ENCODE data around the gene ZBED2. TPM values are rescaled to one million over a fixed set of nuclear protein-coding genes. Genes with fewer than 3 reads are reported as not detected.

The ZBED2 gene
- total RNA-seq, 1 donor from 2014 or later, result not detected

GRCh38 chr3:111610189-111610588, 15.0 kb upstream of the ZBED2 start:
- peaks cover 3% of the 10 kb centered on the region for H3K27me3 Mint-ChIP-seq (ENCODE audit: unreplicated experiment)
- TF ChIP-seq, protein P1, sequence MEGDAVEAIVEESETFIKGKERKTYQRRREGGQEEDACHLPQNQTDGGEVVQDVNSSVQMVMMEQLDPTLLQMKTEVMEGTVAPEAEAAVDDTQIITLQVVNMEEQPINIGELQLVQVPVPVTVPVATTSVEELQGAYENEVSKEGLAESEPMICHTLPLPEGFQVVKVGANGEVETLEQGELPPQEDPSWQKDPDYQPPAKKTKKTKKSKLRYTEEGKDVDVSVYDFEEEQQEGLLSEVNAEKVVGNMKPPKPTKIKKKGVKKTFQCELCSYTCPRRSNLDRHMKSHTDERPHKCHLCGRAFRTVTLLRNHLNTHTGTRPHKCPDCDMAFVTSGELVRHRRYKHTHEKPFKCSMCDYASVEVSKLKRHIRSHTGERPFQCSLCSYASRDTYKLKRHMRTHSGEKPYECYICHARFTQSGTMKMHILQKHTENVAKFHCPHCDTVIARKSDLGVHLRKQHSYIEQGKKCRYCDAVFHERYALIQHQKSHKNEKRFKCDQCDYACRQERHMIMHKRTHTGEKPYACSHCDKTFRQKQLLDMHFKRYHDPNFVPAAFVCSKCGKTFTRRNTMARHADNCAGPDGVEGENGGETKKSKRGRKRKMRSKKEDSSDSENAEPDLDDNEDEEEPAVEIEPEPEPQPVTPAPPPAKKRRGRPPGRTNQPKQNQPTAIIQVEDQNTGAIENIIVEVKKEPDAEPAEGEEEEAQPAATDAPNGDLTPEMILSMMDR (IDR thresholded peaks at IDR 0.05; ENCODE audit: partially characterized antibody, unreplicated experiment), result no peak
- no peak overlapping the region for H3K27ac Mint-ChIP-seq (ENCODE audit: unreplicated experiment)
- no peak for DNase-seq
- H3K4me3 Mint-ChIP-seq (ENCODE audit: unreplicated experiment), result no peak overlapping the region
- H3K9me3 Mint-ChIP-seq (ENCODE audit: unreplicated experiment), result peaks cover 2% of the 10 kb centered on the region
- H3K36me3 Mint-ChIP-seq (ENCODE audit: unreplicated experiment), result no peaks in the 10 kb centered on the region
- H3K4me1 Mint-ChIP-seq (ENCODE audit: low read depth, unreplicated experiment), result no peaks in the 10 kb centered on the region

DNA sequence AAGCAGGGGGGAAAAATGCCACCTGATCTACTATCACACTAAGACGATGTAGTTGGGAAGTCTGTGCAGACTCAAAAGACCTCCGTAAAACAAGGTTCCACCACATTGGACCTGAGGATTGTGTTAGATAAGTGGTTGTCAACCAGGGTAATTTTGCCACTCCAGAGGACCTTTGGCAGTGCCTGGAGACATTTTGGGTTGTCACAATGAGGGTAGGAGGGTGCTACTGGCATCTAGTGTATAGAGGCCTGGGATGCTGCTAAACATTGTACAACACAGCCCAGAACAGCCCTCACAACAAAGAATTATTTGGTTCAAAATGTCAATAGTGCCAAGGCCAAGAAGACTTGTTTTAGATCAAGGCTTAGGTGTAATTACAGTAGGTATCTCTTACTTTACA, 14.6 kb upstream of the ZBED2 start:
- Mint-ChIP-seq H3K4me3 (ENCODE audit: unreplicated experiment) (no peak overlapping the region), H3K9me3 (ENCODE audit: unreplicated experiment) (peaks cover 2% of the 10 kb centered on the region), H3K27me3 (ENCODE audit: unreplicated experiment) (peaks cover 3% of the 10 kb centered on the region), H3K27ac (ENCODE audit: unreplicated experiment) (no peak overlapping the region), H3K4me1 (ENCODE audit: low read depth, unreplicated experiment) (no peaks in the 10 kb centered on the region), H3K36me3 (ENCODE audit: unreplicated experiment) (no peaks in the 10 kb centered on the region)
- TF ChIP-seq, protein P1 (IDR thresholded peaks at IDR 0.05; ENCODE audit: partially characterized antibody, unreplicated experiment), result no peak
- DNase-seq, result no peak

- Mint-ChIP-seq H3K9me3 (ENCODE audit: unreplicated experiment) (peaks cover 2% of the 10 kb centered on the region), H3K4me3 (ENCODE audit: unreplicated experiment) (no peak overlapping the region), H3K27ac (ENCODE audit: unreplicated experiment) (no peak overlapping the region), H3K4me1 (ENCODE audit: low read depth, unreplicated experiment) (no peaks in the 10 kb centered on the region), H3K27me3 (ENCODE audit: unreplicated experiment) (peaks cover 3% of the 10 kb centered on the region), H3K36me3 (ENCODE audit: unreplicated experiment) (no peaks in the 10 kb centered on the region)
- TF ChIP-seq, protein P1 (IDR thresholded peaks at IDR 0.05; ENCODE audit: partially characterized antibody, unreplicated experiment), result no peak
- no peak for DNase-seq
These were observed 13.2 kb upstream of the ZBED2 start for GRCh38 chr3:111608383-111608782.

DNA sequence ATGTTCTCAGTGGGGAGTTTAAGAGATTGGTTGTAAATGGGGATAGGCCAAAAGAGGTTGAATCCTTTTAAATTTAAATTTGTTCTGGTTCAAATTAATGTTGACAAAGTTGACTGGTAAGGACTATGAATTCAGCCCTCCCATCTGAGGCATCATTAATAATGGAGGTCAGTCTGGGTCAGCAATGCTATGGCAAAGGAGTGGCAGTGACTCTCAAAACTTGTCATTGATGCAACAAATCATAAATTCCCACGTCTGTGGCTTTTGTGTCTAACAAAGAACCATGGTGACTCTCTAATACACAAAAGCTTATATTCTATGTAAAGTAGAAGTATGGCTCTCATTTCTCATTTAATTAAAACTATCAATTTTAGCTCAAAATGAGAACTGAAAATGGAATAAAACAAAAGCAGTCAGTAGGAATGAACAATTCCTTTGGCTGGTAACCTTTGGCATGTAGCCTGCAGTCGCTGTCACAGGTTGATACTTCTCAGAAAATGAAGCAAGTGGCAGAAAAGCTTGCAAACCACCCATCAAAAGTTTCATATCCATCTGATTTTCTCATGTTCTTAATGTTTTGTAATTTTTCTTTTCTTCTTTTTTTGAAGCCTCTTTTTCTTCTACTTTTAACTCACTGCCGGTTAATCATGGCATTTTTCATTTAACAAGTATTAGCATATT, 12.2 kb upstream of the ZBED2 start:
- TF ChIP-seq, protein P1 (IDR thresholded peaks at IDR 0.05; ENCODE audit: partially characterized antibody, unreplicated experiment), result no peak
- Mint-ChIP-seq H3K4me1 (ENCODE audit: low read depth, unreplicated experiment) (no peaks in the 10 kb centered on the region), H3K4me3 (ENCODE audit: unreplicated experiment) (no peak overlapping the region)

GRCh38 chr3:111605493-111605892, 10.3 kb upstream of the ZBED2 start:
- Mint-ChIP-seq H3K36me3 (ENCODE audit: unreplicated experiment) (no peaks in the 10 kb centered on the region), H3K27ac (ENCODE audit: unreplicated experiment) (no peak overlapping the region), H3K27me3 (ENCODE audit: unreplicated experiment) (peaks cover 2% of the 10 kb centered on the region), H3K9me3 (ENCODE audit: unreplicated experiment) (no peaks in the 10 kb centered on the region), H3K4me3 (ENCODE audit: unreplicated experiment) (no peak overlapping the region), H3K4me1 (ENCODE audit: low read depth, unreplicated experiment) (no peaks in the 10 kb centered on the region)
- DNase-seq, result no peak
- TF ChIP-seq, protein P1 (IDR thresholded peaks at IDR 0.05; ENCODE audit: partially characterized antibody, unreplicated experiment), result no peak

More for the DNA sequence above, 12.2 kb upstream of the ZBED2 start:
- DNase-seq, result no peak
- peaks cover 3% of the 10 kb centered on the region for H3K27me3 Mint-ChIP-seq (ENCODE audit: unreplicated experiment)
- H3K9me3 Mint-ChIP-seq (ENCODE audit: unreplicated experiment), result peaks cover 2% of the 10 kb centered on the region
- no peaks in the 10 kb centered on the region for H3K36me3 Mint-ChIP-seq (ENCODE audit: unreplicated experiment)
- H3K27ac Mint-ChIP-seq (ENCODE audit: unreplicated experiment), result no peak overlapping the region
